HG03060 (cell line): ENCODE data around the gene MAGEA9.
"Not testable (repeated sequence)": the region's sequence is repeated elsewhere in the genome, so short reads cannot be mapped to it uniquely, and the experiment has no call there.

Experiments
- ATAC-seq: cut with Tn5 transposase; IDR thresholded peaks from one replicate; pipeline ENCODE4 v1.9.1; 2021; ENCODE audit warnings: low read depth, moderate number of reproducible peaks; ENCODE audit not compliant: unreplicated experiment

MAGEA9 gene, protein sequence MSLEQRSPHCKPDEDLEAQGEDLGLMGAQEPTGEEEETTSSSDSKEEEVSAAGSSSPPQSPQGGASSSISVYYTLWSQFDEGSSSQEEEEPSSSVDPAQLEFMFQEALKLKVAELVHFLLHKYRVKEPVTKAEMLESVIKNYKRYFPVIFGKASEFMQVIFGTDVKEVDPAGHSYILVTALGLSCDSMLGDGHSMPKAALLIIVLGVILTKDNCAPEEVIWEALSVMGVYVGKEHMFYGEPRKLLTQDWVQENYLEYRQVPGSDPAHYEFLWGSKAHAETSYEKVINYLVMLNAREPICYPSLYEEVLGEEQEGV

DNA sequence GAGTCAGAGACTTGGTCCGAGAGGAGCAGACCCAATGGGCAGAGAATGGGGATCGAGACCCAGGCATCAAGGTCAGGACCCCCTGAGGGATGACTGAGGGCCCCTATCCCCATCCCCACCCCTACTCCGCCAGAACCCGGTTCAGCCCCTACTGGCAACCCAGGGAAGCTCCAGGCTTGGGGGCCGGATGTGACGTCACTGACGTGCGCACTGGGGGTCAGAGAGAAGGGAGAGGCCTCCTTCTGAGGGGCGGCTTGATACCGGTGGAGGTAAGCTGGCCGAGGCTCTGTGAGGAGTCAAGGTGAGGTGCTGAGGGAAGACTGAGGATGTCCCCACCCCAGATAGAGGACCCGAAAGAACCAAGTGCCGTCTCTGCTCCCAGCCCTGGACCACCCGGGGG is at the start of gene MAGEA9:
Gene MAGEA9, plus strand, starts transcription at position 204 of the 400 bp plus-strand sequence. CDS start 4,281 bp downstream, outside the sequence.
- not testable (repeated sequence) for ATAC-seq

- ATAC-seq: not testable (repeated sequence)
Observed at GRCh38 chrX:149742269-149742668, 39.5 kb upstream of the MAGEA9 start.

DNA sequence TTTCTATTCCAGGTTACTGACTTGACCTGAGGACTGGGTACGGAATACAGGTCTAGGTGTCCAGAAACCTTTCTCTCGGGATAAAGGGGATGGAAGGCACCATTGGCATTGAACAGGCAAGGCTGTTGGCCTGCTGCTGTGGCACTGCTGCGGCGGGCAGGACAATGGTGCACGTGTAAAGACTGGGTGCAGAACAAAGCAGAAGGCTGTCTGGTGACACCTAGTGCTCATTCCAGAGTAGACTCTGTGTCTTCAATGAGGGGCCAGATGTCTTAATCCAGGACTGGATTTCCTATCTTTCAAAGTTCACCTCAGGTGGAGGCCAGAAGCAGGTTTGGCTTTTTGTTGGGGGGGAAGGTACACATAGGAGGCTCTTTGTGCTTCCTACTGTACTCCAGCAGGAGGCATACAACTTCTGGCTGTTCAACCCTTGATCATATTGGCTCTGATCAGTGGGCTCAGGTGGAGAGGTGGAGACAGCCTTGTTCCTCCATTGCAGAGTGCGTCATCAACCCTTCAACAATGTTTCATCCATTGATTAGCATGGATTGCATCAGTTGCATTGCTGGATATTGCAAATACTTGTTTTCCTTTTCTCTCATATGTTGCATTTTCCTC is 35.2 kb upstream of the MAGEA9 start:
- ATAC-seq: not testable (repeated sequence)

GRCh38 chrX:149757206-149758067 is 24.3 kb upstream of the MAGEA9 start:
- no peak for ATAC-seq

- ATAC-seq: no peak
Observed at GRCh38 chrX:149758068-149758714, 23.5 kb upstream of the MAGEA9 start.

DNA sequence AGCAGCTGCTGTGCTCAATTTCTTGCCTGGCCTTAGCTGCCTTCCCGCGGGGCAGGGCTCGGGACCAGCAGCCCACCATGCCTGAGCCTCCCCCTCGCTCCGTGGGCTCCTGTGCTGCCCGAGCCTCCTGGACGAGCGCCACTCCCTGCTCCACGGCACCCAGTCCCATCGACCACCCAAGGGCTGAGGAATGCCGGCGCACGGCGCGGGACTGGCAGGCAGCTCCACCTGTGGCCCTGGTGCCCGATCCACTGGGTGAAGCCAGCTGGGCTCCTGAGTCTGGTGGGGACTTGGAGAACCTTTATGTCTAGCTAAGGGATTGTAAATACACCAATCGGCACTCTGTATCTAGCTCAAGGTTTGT is 23.0 kb upstream of the MAGEA9 start:
- not testable (repeated sequence) for ATAC-seq

DNA sequence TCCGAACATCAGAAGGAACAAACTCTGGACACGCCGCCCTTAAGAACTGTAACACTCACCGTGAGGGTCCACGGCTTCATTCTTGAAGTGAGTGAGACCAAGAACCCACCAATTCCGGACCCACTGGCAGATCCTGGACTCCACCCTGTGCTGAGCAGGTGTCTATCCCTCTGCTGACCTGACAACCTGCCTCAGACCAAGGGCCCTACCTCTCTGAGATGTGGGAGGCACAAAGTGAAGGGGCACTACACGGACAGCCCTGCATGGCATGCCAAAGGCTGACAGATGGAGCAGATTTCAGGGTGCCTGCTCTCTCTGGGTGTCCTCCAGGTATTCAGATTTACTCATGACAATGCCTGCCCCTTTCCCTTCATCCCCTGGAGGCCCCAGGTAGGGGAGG is 21.9 kb upstream of the MAGEA9 start:
- no peak for ATAC-seq

DNA sequence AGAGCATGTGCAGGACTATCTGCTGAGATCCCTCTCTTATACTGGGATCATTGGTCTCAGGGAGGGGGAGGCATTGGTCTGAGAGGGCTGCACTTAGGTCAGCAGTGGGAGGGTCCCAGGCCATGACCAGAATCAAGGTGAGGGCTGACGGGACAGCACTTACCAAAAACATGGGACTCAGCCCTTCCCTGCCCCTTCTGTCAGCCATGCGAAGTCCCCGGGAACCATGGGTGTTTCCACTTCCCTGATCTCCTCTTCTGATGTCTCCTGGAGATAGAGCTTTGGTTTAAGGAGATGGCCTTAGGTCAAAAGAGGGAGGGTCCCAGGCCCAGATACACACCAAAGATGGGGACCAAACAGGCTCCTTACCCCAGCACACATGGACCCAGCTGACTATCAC is 20.8 kb upstream of the MAGEA9 start:
- no peak for ATAC-seq

GRCh38 chrX:149761858-149762674 is 19.7 kb upstream of the MAGEA9 start:
- not testable (repeated sequence) for ATAC-seq

DNA sequence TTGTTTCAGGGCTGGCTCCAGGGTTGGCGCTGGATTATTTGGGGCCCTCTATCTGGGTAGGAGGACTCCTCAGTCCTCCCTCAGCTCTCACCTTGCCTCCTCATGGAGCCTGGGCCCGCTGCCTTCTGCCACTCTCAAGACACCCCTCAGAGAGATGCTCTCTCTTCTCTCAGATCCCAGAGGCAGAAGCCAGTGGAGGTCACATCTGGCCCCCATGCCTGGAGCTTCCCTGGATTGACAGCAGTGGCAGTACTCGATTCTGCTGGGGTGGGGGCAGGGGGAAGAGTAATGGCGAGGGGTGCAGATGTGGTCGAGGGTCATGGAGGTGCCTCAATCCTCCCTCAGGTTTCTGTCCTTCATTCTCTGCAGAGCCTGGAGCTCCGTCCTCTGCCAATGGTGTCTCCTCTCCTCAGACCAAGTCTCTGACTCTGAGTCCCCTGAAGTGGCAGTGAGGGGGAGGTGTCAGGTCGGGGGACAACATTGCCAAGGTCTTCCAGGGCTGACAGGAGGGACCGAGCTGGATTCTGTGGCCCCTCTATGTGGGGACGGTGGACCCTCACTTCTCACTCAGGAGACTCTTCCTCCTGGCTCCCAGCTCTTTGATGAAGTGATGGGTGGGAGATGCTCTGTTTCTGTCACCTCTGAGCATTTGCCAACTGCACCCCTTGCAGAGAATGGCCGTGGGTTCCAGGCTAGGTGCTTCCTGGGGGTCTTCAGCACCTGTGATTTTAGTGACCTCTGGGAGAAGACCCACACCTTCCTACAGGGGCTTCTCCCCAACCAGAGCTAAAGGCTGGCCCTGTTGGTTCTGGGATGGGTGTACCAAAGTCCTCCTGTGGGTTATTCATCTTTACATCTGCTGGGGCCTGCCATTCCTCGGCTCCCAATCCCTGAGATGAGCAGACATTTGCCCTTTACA is 18.8 kb upstream of the MAGEA9 start:
- no peak for ATAC-seq

GRCh38 chrX:149770344-149770743 is 11.4 kb upstream of the MAGEA9 start:
- ATAC-seq: not testable (repeated sequence)

- ATAC-seq: not testable (repeated sequence)
Observed at GRCh38 chrX:149773026-149773425, 8.7 kb upstream of the MAGEA9 start.

GRCh38 chrX:149773768-149774167 is 8.0 kb upstream of the MAGEA9 start, which contains the start of gene HSFX1:
TSS of gene HSFX1 (plus strand) at chrX:149774068. CDS start at chrX:149774682, 614 bp downstream.
- not testable (repeated sequence) for ATAC-seq

GRCh38 chrX:149777999-149778398 is 3.7 kb upstream of the MAGEA9 start:
- ATAC-seq: not testable (repeated sequence)

DNA sequence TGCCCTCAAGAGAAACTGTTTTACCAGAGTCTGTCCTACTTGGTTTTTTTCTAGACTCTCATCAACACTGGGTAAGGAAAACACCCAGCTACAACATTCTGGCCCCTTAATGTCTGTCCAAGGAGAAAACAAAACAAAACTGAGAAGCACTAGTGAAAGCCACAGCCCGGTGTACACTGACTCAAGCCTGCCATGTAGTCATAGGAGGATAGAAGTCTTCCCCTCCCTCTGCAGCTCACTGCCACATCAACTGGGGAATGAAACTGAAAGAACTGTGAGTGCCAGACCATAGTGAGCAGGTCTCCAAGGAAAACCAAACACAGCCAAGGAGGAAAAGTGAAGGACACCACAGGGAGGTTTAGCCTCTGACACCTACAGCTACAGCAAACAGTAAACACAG is 13.8 kb downstream of the MAGEA9 start:
- peak; percentile 97 for ATAC-seq

GRCh38 chrX:149799095-149799714 is 17.5 kb downstream of the MAGEA9 start:
- no peak for ATAC-seq

- ATAC-seq: no peak
Observed at GRCh38 chrX:149799938-149800337, 18.2 kb downstream of the MAGEA9 start.

GRCh38 chrX:149803458-149804062 is 21.8 kb downstream of the MAGEA9 start:
- no peak for ATAC-seq
